Hepatocyte (in vitro differentiated cells): Measurements from ENCODE around the gene BSDC1.

Experiments
- CTCF ChIP-seq: fragments of 200-600 bp; sonication (generic); IDR thresholded peaks from 2 replicates; pipeline ENCODE4 v1.5.1; 2016; ENCODE audit warnings: antibody characterized with exemption, mild to moderate bottlenecking; ENCODE audit not compliant: poor library complexity
- EZH2 ChIP-seq: fragments of 200-600 bp; sonication (generic); IDR thresholded peaks from 2 replicates; pipeline ENCODE4 v1.6.1; 2016; ENCODE audit warnings: antibody characterized with exemption, mild to moderate bottlenecking, borderline replicate concordance
- EZH2phosphoT487 ChIP-seq: fragments of 200-600 bp; sonication (generic); IDR thresholded peaks from one replicate; pipeline ENCODE4 v1.6.1; 2018; ENCODE audit warnings: antibody characterized with exemption, mild to moderate bottlenecking, low read depth, moderate library complexity; ENCODE audit not compliant: unreplicated experiment, severe bottlenecking

GRCh38 chr1:32334274-32334861, 59.9 kb downstream of the BSDC1 start:
- TF ChIP-seq CTCF (no peak), EZH2phosphoT487 (no peak), EZH2 (no peak)
